GM19395 (cell line): ENCODE measurements around the gene CST9.
"Not testable (repeated sequence)": the region's sequence is repeated elsewhere in the genome, so short reads cannot be mapped to it uniquely, and the experiment has no call there.

Experiments
- ATAC-seq: cut with Tn5 transposase; IDR thresholded peaks from one replicate; pipeline ENCODE4 v1.9.1; 2021; ENCODE audit warnings: mild to moderate bottlenecking, moderate library complexity; ENCODE audit not compliant: unreplicated experiment

Gene CST9

GRCh38 chr20:23637282-23638221 lies 31.8 kb upstream of the CST9 start, which contains the start of gene CST3:
TSS of gene CST3 (minus strand) at chr20:23637955. CDS start at chr20:23637862, 93 bp downstream.
- ATAC-seq, result peak; percentile 64

GRCh38 chr20:23636908-23637281 lies 31.2 kb upstream of the CST9 start:
- ATAC-seq, result no peak

GRCh38 chr20:23636182-23636907 lies 30.6 kb upstream of the CST9 start:
- ATAC-seq, result no peak

- ATAC-seq, result not testable (repeated sequence)
Measured at GRCh38 chr20:23635768-23636090, 30.0 kb upstream of the CST9 start.

- no peak for ATAC-seq
Measured at GRCh38 chr20:23634985-23635767, 29.5 kb upstream of the CST9 start.

- no peak for ATAC-seq
Measured at GRCh38 chr20:23634044-23634801, 28.5 kb upstream of the CST9 start.

GRCh38 chr20:23632711-23633573 lies 27.2 kb upstream of the CST9 start:
- no peak for ATAC-seq

- no peak for ATAC-seq
Measured at GRCh38 chr20:23631981-23632710, 26.4 kb upstream of the CST9 start.

GRCh38 chr20:23631226-23631822 lies 25.6 kb upstream of the CST9 start:
- no peak for ATAC-seq

- no peak for ATAC-seq
Measured at GRCh38 chr20:23630392-23630849, 24.7 kb upstream of the CST9 start.

GRCh38 chr20:23629542-23630391 lies 24.1 kb upstream of the CST9 start:
- no peak for ATAC-seq

- no peak for ATAC-seq
Measured at GRCh38 chr20:23629017-23629541, 23.4 kb upstream of the CST9 start.

- no peak for ATAC-seq
Measured at GRCh38 chr20:23628402-23629016, 22.8 kb upstream of the CST9 start.

GRCh38 chr20:23627501-23627900 lies 21.8 kb upstream of the CST9 start:
- ATAC-seq, result no peak

GRCh38 chr20:23626040-23626620 lies 20.4 kb upstream of the CST9 start:
- no peak for ATAC-seq

- ATAC-seq, result peak; percentile 62
Measured at GRCh38 chr20:23625236-23625964, 19.7 kb upstream of the CST9 start.
